HEK293 (cell line): ENCODE measurements around the gene LRRK1.

Experiments
- CTCF ChIA-PET: fragments of 350-600 bp; formaldehyde crosslinking; extraction: SDS; loops from one replicate; lab custom pipeline; 2021; ENCODE audit warnings: antibody characterized with exemption; lab: Yijun Ruan, JAX
- POLR2A ChIA-PET: fragments of 300-600 bp; formaldehyde crosslinking; extraction: SDS; loops from one replicate; lab custom pipeline; 2020; ENCODE audit warnings: antibody characterized with exemption, inconsistent platforms; lab: Yijun Ruan, JAX
- H3K27ac ChIP-seq: fragments of 200-500 bp; sonication (Bioruptor generic); 2 replicates; pipeline ENCODE4 v1.5.1; 2014; ENCODE audit warnings: low read depth, low read length, control low read depth, inconsistent platforms; ENCODE audit errors: extremely low read depth
- H3K36me3 ChIP-seq, 2 experiments: fragments of 200-500 bp in 1 of 2; sonication (Bioruptor generic) in 1 of 2; 1 replicate in 1 of 2; 2 replicates in 1 of 2; pipeline ENCODE4 v1.5.1; 2014 to 2017; ENCODE audit warnings: inconsistent platforms in 2 of 2, low read length in 2 of 2; ENCODE audit not compliant: control insufficient read depth in 2 of 2, insufficient read depth in 1 of 2
- H3K4me1 ChIP-seq: fragments of 200-500 bp; sonication (Bioruptor generic); 2 replicates; pipeline ENCODE4 v1.5.1; 2014; ENCODE audit warnings: mild to moderate bottlenecking, low read length, inconsistent platforms; ENCODE audit not compliant: control insufficient read depth, insufficient read depth
- H3K4me3 ChIP-seq: 2 replicates; pipeline ENCODE4 v1.5.1; 2011; ENCODE audit warnings: low read depth, mild to moderate bottlenecking, control low read depth, low read length, moderate library complexity
- H3K9me3 ChIP-seq: fragments of 200-500 bp; sonication (Bioruptor generic); 2 replicates; pipeline ENCODE4 v1.5.1; 2014; ENCODE audit warnings: low read depth, low read length, inconsistent platforms; ENCODE audit not compliant: control insufficient read depth, insufficient read depth
- GFI1B ChIP-seq: fragments of 450-650 bp; formaldehyde crosslinking; IDR thresholded peaks from 2 replicates; pipeline ENCODE4 v1.5.1; 2016; ENCODE audit warnings: missing biosample characterization, missing genetic modification characterization
- OVOL3 ChIP-seq: fragments of 450-650 bp; formaldehyde crosslinking; IDR thresholded peaks from 2 replicates; pipeline ENCODE4 v1.5.1; 2016; ENCODE audit warnings: missing biosample characterization, missing genetic modification characterization
- PRDM1 ChIP-seq: fragments of 450-650 bp; formaldehyde crosslinking; IDR thresholded peaks from 2 replicates; pipeline ENCODE4; 2016; ENCODE audit warnings: missing biosample characterization, missing genetic modification characterization
- REPIN1 ChIP-seq: fragments of 450-650 bp; formaldehyde crosslinking; IDR thresholded peaks from 2 replicates; pipeline ENCODE4 v1.5.1; 2017; ENCODE audit warnings: missing biosample characterization, missing genetic modification characterization, low read depth
- SCRT1 ChIP-seq: fragments of 450-650 bp; formaldehyde crosslinking; IDR thresholded peaks from 2 replicates; pipeline ENCODE4 v1.5.1; 2016; ENCODE audit warnings: missing biosample characterization, missing genetic modification characterization, borderline replicate concordance
- SETDB1 ChIP-seq: IDR thresholded peaks from one replicate; pipeline ENCODE4 v1.6.1; 2017; ENCODE audit warnings: mild to moderate bottlenecking, low read length, moderate library complexity, mixed read lengths; ENCODE audit not compliant: insufficient read length
- ZBTB6 ChIP-seq: fragments of 450-650 bp; formaldehyde crosslinking; IDR thresholded peaks from 2 replicates; pipeline ENCODE4 v1.5.1; 2017; ENCODE audit warnings: missing biosample characterization, missing genetic modification characterization
- ZFP69B ChIP-seq: fragments of 450-650 bp; formaldehyde crosslinking; IDR thresholded peaks from 2 replicates; pipeline ENCODE4 v1.5.1; 2016; ENCODE audit warnings: missing biosample characterization, missing genetic modification characterization
- ZNF169 ChIP-seq: fragments of 450-650 bp; formaldehyde crosslinking; IDR thresholded peaks from 2 replicates; pipeline ENCODE4 v1.5.1; 2016; ENCODE audit warnings: missing biosample characterization, missing genetic modification characterization
- ZNF211 ChIP-seq: fragments of 450-650 bp; formaldehyde crosslinking; IDR thresholded peaks from 2 replicates; pipeline ENCODE4 v1.5.1; 2016; ENCODE audit warnings: low read depth, missing biosample characterization, missing genetic modification characterization
- ZNF221 ChIP-seq: fragments of 450-650 bp; formaldehyde crosslinking; IDR thresholded peaks from 2 replicates; pipeline ENCODE4 v1.5.1; 2017; ENCODE audit warnings: missing biosample characterization, missing genetic modification characterization, borderline replicate concordance
- ZNF26 ChIP-seq: fragments of 450-650 bp; formaldehyde crosslinking; IDR thresholded peaks from 2 replicates; pipeline ENCODE4 v1.5.1; 2016; ENCODE audit warnings: missing biosample characterization, missing genetic modification characterization
- ZNF266 ChIP-seq: fragments of 450-650 bp; formaldehyde crosslinking; IDR thresholded peaks from 2 replicates; pipeline ENCODE4 v1.5.1; 2016; ENCODE audit warnings: missing biosample characterization, missing genetic modification characterization, low read depth
- ZNF394 ChIP-seq: fragments of 450-650 bp; formaldehyde crosslinking; IDR thresholded peaks from 2 replicates; pipeline ENCODE4 v1.5.1; 2016; ENCODE audit warnings: missing biosample characterization, missing genetic modification characterization, mild to moderate bottlenecking, moderate library complexity, borderline replicate concordance
- ZNF416 ChIP-seq: fragments of 450-650 bp; formaldehyde crosslinking; IDR thresholded peaks from 2 replicates; pipeline ENCODE4 v1.5.1; 2016; ENCODE audit warnings: missing biosample characterization, missing genetic modification characterization
- ZNF433 ChIP-seq: fragments of 450-650 bp; formaldehyde crosslinking; IDR thresholded peaks from 2 replicates; pipeline ENCODE4 v1.5.1; 2016; ENCODE audit warnings: missing biosample characterization, missing genetic modification characterization, low read depth
- ZNF473 ChIP-seq: fragments of 450-650 bp; formaldehyde crosslinking; IDR thresholded peaks from 2 replicates; pipeline ENCODE4 v1.5.1; 2017; ENCODE audit warnings: missing biosample characterization, missing genetic modification characterization
- ZNF521 ChIP-seq: fragments of 450-650 bp; formaldehyde crosslinking; IDR thresholded peaks from 2 replicates; pipeline ENCODE4 v1.5.1; 2017; ENCODE audit warnings: missing biosample characterization, mild to moderate bottlenecking, missing genetic modification characterization
- ZNF555 ChIP-seq: fragments of 450-650 bp; formaldehyde crosslinking; conservative IDR thresholded peaks from 2 replicates; pipeline ENCODE4 v1.5.1; 2017; ENCODE audit warnings: missing biosample characterization, mild to moderate bottlenecking, missing genetic modification characterization, inconsistent platforms
- ZNF580 ChIP-seq: fragments of 450-650 bp; formaldehyde crosslinking; IDR thresholded peaks from 2 replicates; pipeline ENCODE4 v1.5.1; 2016; ENCODE audit warnings: missing biosample characterization, missing genetic modification characterization
- ZNF610 ChIP-seq: fragments of 450-650 bp; formaldehyde crosslinking; IDR thresholded peaks from 2 replicates; pipeline ENCODE4 v1.5.1; 2016; ENCODE audit warnings: missing biosample characterization, missing genetic modification characterization, borderline replicate concordance
- ZNF654 ChIP-seq: fragments of 450-650 bp; formaldehyde crosslinking; IDR thresholded peaks from 2 replicates; pipeline ENCODE4 v1.5.1; 2016; ENCODE audit warnings: low read depth, missing biosample characterization, missing genetic modification characterization
- ZNF747 ChIP-seq: fragments of 450-650 bp; formaldehyde crosslinking; IDR thresholded peaks from 2 replicates; pipeline ENCODE4 v1.5.1; 2016; ENCODE audit warnings: missing biosample characterization, missing genetic modification characterization
- ZNF777 ChIP-seq: fragments of 450-650 bp; formaldehyde crosslinking; IDR thresholded peaks from 2 replicates; pipeline ENCODE4 v1.5.1; 2017; ENCODE audit warnings: missing biosample characterization, missing genetic modification characterization, borderline replicate concordance
- TF ChIP-seq, protein P1 (sequence below): fragments of 450-650 bp; formaldehyde crosslinking; IDR thresholded peaks from 2 replicates; pipeline ENCODE4 v1.5.1; 2016; ENCODE audit warnings: missing biosample characterization, missing genetic modification characterization

Gene LRRK1

DNA sequence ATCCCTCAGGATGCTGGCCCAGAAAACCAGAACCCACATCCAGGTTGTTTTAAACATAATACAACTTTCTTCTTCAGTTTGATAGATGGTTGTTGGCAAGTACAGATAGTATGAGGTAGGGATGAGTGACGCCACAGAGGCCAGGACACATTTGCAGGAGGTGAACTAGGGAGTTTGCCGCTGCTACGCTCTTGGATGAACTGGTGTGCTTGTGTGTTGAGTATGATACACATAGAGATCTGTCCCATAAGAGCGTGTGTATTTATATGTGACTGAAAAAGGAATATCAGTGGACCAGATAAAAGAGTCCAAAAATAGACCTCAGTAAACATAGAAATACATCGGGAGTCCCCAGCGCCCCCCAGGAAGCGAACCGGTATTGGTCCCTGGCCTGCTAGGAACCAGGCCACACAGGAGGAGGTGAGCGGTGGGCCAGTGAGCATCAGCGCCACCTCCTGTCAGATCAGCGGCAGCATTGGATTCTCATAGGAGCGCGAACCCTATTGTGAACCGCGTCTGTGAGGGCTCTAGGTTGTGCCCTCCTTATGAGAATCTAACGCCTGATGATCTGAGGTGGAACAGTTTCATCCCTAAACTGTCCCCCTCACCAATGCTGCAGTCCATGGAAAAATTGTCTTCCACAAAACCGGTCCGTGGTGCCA lies 98.1 kb downstream of the LRRK1 start:
- H3K9me3 ChIP-seq: no peaks in the 10 kb centered on the region
- H3K27ac ChIP-seq: no peak overlapping the region
- H3K36me3 ChIP-seq: no peaks in the 10 kb centered on the region
- H3K4me3 ChIP-seq: no peak overlapping the region
- no peak for TF ChIP-seq ZNF654 (tag by site-specific recombination)
- TF ChIP-seq ZNF580 (tag by site-specific recombination): no peak
- TF ChIP-seq GFI1B (tag by site-specific recombination): no peak
- no peak for TF ChIP-seq ZNF610 (tag by site-specific recombination)
- TF ChIP-seq ZNF394 (tag by site-specific recombination): no peak
- no peak for TF ChIP-seq ZNF473
- TF ChIP-seq SCRT1 (tag by site-specific recombination): no peak
- TF ChIP-seq SETDB1: no peak
- no peak for TF ChIP-seq ZNF416 (tag by site-specific recombination)
- TF ChIP-seq ZNF747: no peak
- no peak for TF ChIP-seq ZNF221 (tag by site-specific recombination)
- ChIA-PET POLR2A (no interaction called here), CTCF (interaction anchor here (0.6 to 11.1 kb wide), 10 partner anchors 10 to 1146 kb away, joined by 3 to 223 read pairs (median 4); partner anchors contain the start of gene CHSY1)
- H3K4me1 ChIP-seq: no peaks in the 10 kb centered on the region

DNA sequence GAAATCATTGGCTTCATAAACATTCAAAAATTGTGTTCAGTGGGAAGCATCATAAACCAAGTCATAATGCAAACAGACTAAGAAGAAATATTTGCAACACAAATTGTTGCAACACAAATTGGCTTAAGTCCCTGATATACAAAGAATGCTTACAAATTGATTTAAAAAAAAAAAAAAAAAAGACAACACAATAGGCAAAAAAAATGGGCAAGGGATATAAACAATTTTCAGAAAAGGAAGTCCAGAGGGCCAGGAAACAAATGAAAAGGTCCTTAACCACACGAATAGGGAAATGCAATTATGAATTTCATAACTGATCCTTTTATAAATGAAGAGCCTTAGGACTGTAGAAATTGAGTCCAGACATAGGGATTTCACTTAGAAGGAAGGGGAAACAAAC lies 98.9 kb downstream of the LRRK1 start:
- no peak for TF ChIP-seq ZBTB6 (tag by site-specific recombination)
- TF ChIP-seq ZNF26: no peak
- TF ChIP-seq ZNF266 (tag by site-specific recombination): no peak
- ChIA-PET POLR2A (no interaction called here), CTCF (interaction anchor here (0.6 to 2.3 kb wide), 3 partner anchors 15 to 253 kb away, joined by 3 to 21 read pairs (median 6); no protein-coding TSS in a partner anchor)
- Histone ChIP-seq H3K36me3 (no peaks in the 10 kb centered on the region), H3K4me1 (no peaks in the 10 kb centered on the region), H3K27ac (no peak overlapping the region), H3K4me3 (no peak overlapping the region), H3K9me3 (no peaks in the 10 kb centered on the region)

- H3K4me3 ChIP-seq: no peak overlapping the region
- TF ChIP-seq ZNF555 (tag by site-specific recombination) (no peak), OVOL3 (tag by site-specific recombination) (no peak), ZNF521 (tag by site-specific recombination) (no peak), ZNF777 (tag by site-specific recombination) (no peak), ZFP69B (tag by site-specific recombination) (no peak), PRDM1 (no peak), ZNF169 (tag by site-specific recombination) (no peak), REPIN1 (no peak), ZNF433 (tag by site-specific recombination) (no peak), ZNF211 (tag by site-specific recombination) (no peak)
- TF ChIP-seq, protein P1, sequence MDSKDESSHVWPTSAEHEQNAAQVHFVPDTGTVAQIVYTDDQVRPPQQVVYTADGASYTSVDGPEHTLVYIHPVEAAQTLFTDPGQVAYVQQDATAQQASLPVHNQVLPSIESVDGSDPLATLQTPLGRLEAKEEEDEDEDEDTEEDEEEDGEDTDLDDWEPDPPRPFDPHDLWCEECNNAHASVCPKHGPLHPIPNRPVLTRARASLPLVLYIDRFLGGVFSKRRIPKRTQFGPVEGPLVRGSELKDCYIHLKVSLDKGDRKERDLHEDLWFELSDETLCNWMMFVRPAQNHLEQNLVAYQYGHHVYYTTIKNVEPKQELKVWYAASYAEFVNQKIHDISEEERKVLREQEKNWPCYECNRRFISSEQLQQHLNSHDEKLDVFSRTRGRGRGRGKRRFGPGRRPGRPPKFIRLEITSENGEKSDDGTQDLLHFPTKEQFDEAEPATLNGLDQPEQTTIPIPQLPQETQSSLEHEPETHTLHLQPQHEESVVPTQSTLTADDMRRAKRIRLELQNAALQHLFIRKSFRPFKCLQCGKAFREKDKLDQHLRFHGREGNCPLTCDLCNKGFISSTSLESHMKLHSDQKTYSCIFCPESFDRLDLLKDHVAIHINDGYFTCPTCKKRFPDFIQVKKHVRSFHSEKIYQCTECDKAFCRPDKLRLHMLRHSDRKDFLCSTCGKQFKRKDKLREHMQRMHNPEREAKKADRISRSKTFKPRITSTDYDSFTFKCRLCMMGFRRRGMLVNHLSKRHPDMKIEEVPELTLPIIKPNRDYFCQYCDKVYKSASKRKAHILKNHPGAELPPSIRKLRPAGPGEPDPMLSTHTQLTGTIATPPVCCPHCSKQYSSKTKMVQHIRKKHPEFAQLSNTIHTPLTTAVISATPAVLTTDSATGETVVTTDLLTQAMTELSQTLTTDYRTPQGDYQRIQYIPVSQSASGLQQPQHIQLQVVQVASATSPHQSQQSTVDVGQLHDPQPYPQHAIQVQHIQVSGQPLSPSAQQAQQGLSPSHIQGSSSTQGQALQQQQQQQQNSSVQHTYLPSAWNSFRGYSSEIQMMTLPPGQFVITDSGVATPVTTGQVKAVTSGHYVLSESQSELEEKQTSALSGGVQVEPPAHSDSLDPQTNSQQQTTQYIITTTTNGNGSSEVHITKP (tag by site-specific recombination): no peak
- H3K9me3 ChIP-seq: no peaks in the 10 kb centered on the region
- H3K36me3 ChIP-seq: no peaks in the 10 kb centered on the region
- no peak overlapping the region for H3K27ac ChIP-seq
- CTCF ChIA-PET: interaction anchor here (0.6 to 4.6 kb wide), 6 partner anchors 9 to 472 kb away, joined by 3 to 65 read pairs (median 4); no protein-coding TSS in a partner anchor
- no peaks in the 10 kb centered on the region for H3K4me1 ChIP-seq
- POLR2A ChIA-PET: no interaction called here
Measured at GRCh38 chr15:101018450-101018849, 99.3 kb downstream of the LRRK1 start.
